WI38 (cell line): ENCODE measurements around the gene ACTN4.

Source experiments
- H3K4me3 ChIP-seq: 2 replicates; pipeline ENCODE4 v1.5.1; 2011; ENCODE audit warnings: low read depth, mild to moderate bottlenecking, control low read depth, low read length
- TF ChIP-seq, protein P1 (sequence below): IDR thresholded peaks from 2 replicates; pipeline ENCODE4 v1.5.1; 2012; ENCODE audit warnings: low read depth, mild to moderate bottlenecking, control low read depth, low read length

The ACTN4 gene

DNA sequence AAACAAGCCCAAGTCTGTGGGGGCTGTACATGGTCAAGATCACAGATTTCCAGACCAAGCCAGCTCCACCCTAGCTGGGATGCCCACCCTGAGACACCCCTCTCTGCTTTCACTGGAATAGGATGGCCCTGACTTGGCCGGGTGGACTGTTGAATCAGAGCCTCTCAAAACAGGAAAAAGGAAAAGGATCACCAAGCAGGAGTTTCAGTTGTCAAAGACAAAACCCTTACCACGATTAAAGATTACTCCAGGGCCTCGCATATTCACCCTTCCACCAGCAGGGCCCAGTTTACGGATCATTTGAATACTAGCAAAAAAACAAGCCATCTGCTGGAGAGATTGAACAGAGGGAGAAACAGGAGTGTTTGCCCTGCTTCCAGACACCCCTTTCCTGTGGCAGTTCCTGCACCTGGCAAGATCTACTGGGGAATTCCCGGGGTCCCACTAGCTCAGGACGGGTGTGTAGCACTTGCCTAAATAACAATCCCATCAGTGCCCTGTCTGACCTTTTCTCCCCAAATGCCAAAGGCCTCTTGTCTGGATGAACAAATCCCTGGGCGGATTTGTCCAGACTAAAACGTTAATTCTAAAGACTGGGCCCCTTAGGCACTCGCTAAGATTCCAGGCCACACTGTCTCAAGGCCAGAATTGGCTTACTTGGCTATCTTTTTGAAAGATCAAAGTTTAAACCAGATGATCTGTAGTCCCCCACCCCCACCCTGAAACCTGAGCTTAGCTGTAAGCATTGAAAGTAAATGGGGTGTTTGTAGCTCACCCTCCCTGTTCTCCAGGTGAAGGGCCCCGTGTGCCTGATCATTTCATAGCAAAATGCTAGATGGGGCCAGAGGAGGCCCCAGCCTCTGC lies 38.4 kb downstream of the ACTN4 start:
- TF ChIP-seq, protein P1, sequence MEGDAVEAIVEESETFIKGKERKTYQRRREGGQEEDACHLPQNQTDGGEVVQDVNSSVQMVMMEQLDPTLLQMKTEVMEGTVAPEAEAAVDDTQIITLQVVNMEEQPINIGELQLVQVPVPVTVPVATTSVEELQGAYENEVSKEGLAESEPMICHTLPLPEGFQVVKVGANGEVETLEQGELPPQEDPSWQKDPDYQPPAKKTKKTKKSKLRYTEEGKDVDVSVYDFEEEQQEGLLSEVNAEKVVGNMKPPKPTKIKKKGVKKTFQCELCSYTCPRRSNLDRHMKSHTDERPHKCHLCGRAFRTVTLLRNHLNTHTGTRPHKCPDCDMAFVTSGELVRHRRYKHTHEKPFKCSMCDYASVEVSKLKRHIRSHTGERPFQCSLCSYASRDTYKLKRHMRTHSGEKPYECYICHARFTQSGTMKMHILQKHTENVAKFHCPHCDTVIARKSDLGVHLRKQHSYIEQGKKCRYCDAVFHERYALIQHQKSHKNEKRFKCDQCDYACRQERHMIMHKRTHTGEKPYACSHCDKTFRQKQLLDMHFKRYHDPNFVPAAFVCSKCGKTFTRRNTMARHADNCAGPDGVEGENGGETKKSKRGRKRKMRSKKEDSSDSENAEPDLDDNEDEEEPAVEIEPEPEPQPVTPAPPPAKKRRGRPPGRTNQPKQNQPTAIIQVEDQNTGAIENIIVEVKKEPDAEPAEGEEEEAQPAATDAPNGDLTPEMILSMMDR: peak; percentile 65
- no peak overlapping the region for H3K4me3 ChIP-seq

DNA sequence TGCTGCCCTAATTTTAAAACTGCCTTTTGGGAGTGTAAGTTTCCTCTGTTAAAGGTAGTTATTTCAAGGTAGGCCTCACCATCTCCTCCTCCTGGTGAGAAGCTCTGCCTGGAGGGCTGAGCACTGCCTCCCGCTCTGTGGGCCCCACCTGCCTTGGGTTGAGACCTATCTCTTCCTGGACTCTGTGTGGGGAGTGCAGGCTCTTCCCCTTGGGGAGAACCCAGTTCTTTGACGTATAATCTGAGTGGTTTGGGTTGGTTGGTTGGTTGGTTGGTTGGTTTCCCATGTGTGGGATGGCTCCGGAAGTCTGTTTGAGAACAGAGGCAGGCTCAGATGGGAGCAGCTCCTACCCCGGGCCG lies 39.1 kb downstream of the ACTN4 start:
- TF ChIP-seq, protein P1: no peak
- no peak overlapping the region for H3K4me3 ChIP-seq

DNA sequence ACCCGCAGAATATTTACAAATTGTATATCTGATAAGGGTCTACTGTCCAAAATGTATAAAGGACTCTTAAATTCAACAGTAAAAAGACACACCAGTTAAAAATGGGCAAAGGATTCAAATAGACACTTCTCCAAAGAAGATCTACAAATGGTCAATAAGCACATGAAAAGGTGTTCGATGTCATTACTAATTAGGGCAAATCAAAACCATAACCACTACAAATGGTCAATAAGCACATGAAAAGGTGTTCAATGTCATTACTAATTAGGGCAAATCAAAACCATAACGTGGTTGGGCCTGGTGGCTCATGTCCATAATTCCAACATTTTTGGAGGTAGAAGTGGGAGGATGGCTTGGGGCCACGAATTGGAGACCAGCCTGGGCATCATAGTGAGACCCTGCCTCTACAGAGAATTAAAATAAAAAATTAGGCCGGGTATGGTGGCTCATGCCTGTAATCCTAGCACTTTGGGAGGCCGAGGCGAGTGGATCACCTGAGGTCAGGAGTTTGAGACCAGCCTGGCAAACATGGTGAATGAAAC lies 40.5 kb downstream of the ACTN4 start:
- no peak overlapping the region for H3K4me3 ChIP-seq
- TF ChIP-seq, protein P1: no peak

DNA sequence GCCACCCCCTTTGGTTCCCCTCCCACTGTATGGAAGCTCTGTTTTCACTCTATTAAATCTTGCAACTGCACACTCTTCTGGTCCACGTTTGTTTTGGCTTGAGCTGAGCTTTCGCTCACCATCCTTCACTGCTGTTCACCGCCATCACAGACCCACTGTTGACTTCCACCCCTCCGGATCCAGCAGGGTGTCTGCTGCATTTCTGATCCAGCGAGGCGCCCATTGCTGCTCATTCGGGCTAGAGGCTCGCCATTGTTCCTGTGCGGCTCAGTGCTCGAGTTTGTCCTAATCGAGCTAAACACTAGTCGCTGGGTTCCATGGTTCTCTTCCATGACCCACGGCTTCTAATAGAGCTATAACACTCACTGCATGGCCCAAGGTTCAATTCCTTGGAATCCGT lies 42.7 kb downstream of the ACTN4 start:
- H3K4me3 ChIP-seq: no peak overlapping the region
- TF ChIP-seq, protein P1: no peak

DNA sequence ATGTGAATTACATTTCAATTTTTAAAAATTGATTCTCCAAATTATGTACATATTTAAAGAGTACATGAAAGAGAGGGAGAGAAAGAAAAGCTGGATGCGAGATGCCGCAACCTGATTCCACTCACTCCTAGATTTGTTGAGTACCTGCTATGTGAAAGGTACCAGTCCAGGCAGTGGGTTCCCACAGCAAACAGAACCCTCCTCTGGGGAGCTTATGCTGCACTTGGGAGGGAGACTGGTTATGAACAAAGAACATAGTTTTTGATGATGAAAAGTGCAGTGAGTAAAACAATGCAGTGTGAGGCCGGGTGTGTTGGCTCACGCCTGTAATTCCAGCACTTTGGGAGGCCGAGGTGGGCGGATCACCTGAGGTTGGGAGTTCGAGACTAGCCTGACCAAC lies 43.4 kb downstream of the ACTN4 start:
- H3K4me3 ChIP-seq: no peak overlapping the region
- TF ChIP-seq, protein P1: no peak

DNA sequence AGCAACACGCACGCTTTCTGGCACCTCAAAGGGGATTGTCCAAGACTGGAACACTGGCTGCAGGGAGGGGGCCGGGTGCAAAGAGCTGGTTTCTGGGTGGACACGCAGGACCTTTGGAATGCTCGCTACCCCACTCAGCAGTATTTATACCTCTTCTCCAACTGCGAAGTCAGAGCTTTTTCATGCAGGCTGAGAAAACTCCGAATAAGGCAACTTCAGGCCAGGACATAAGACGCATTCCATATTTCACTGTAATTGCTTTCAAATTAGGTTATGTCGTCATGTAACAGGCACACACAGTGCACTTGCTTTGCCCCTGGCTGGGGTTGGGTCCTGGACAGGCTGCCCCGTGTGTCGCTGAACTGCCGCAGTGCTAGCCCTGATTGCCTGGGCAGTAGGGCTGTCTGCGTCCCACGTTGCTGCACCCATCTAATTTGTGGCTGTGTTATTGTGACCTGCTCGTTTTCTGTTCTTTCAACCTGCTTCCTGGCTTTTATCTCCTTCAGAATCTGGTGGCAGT lies 44.5 kb downstream of the ACTN4 start:
- TF ChIP-seq, protein P1: no peak
- no peak overlapping the region for H3K4me3 ChIP-seq
